Neural crest cell (in vitro differentiated cells): Measurements from ENCODE around the gene OR2AE1. TPM values are rescaled to one million over a fixed set of nuclear protein-coding genes. Genes with fewer than 3 reads are reported as not detected.

ENCODE experiments used
- DNase-seq: peaks from one replicate; pipeline ENCODE4 v3.0.0; 2021; ENCODE audit warnings: low read depth, mixed read lengths, low spot score
- H3K27ac Mint-ChIP-seq: one replicate; pipeline ENCODE4 v1.8.0; 2021; ENCODE audit warnings: mild to moderate bottlenecking, mixed read lengths; ENCODE audit not compliant: unreplicated experiment
- H3K27me3 Mint-ChIP-seq: 2 replicates; pipeline ENCODE4 v1.8.0; 2021; ENCODE audit warnings: low read depth, mild to moderate bottlenecking, mixed read lengths
- H3K36me3 Mint-ChIP-seq: 2 replicates; pipeline ENCODE4 v1.8.0; 2021; ENCODE audit warnings: low read depth, mild to moderate bottlenecking, mixed read lengths
- H3K4me1 Mint-ChIP-seq: 2 replicates; pipeline ENCODE4 v1.8.0; 2021; ENCODE audit warnings: mixed read lengths
- H3K4me3 Mint-ChIP-seq: one replicate; pipeline ENCODE4 v1.8.0; 2021; ENCODE audit warnings: mild to moderate bottlenecking, mixed read lengths
- H3K9me3 Mint-ChIP-seq: 2 replicates; pipeline ENCODE4 v1.8.0; 2021; ENCODE audit warnings: mixed read lengths
- total RNA-seq: library from RNA; stranded (reverse); gene quantifications from 2 replicates; pipeline ENCODE4 v1.2.1, GENCODE V29; 2021
- TF ChIP-seq, protein P1 (sequence below): fragments of 200-600 bp; sonication (generic); conservative IDR thresholded peaks from 2 replicates; pipeline ENCODE4 v1.5.0; 2021; ENCODE audit warnings: antibody characterized with exemption, mild to moderate bottlenecking

The OR2AE1 gene
- total RNA-seq, 1 donor from 2014 or later = not detected

DNA sequence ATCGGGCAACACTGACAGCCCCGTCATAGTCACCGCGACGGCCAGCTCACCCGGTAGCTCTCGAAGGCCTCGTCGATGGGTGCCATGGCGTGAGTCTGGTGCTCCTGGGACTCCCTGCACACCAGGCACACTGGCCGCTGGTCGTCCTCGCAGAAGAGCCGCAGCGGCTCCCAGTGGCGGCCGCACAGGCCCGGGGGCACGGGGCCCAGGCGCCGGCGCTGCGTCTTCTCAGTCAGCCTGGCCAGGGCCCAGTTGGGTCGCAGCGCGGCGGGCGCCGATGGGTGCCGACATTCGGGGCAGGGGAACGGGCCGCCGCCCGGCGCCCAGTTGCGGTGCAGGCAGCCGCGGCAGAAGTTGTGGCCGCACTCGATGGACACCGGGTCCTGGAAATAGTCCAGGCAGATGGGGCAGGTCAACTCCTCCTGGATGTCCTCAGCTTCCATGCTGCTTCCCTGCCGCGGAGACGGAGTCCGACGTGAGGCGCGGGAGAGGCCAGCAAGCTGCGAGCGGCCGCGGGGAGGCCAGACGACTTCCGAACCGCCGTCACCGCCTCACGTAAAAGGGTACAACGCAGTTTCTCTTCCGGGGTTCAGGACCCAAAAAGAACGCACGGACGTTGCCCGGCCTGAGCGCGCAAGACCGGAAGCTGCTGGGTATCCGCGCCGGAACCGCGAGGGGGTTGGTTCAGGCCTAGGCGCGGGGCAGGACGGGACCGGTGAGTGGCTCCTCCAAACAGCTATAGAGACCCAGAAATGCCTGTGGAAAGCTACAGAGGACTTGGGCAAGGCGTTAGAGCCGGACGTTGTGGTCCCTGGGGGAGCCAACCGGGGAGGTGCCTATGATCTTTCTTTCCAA lies 42.4 kb upstream of the OR2AE1 start, which contains the start of gene TRIM4:
TSS of gene TRIM4 (minus strand) at position 572 of the 855 bp plus-strand sequence. CDS start at position 443, 129 bp downstream.
- peaks cover 13% of the 10 kb centered on the region for H3K9me3 Mint-ChIP-seq
- peaks cover 18% of the 10 kb centered on the region for H3K36me3 Mint-ChIP-seq
- TF ChIP-seq, protein P1, sequence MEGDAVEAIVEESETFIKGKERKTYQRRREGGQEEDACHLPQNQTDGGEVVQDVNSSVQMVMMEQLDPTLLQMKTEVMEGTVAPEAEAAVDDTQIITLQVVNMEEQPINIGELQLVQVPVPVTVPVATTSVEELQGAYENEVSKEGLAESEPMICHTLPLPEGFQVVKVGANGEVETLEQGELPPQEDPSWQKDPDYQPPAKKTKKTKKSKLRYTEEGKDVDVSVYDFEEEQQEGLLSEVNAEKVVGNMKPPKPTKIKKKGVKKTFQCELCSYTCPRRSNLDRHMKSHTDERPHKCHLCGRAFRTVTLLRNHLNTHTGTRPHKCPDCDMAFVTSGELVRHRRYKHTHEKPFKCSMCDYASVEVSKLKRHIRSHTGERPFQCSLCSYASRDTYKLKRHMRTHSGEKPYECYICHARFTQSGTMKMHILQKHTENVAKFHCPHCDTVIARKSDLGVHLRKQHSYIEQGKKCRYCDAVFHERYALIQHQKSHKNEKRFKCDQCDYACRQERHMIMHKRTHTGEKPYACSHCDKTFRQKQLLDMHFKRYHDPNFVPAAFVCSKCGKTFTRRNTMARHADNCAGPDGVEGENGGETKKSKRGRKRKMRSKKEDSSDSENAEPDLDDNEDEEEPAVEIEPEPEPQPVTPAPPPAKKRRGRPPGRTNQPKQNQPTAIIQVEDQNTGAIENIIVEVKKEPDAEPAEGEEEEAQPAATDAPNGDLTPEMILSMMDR = peak; percentile 31
- peaks cover 17% of the 10 kb centered on the region for H3K27me3 Mint-ChIP-seq
- peak within 1 kb of the TSS; percentile 93 for H3K4me3 Mint-ChIP-seq
- H3K4me1 Mint-ChIP-seq = peaks cover 12% of the 10 kb centered on the region
- peak within 1 kb of the TSS; percentile 59 for H3K27ac Mint-ChIP-seq
- DNase-seq = peak; percentile 36

DNA sequence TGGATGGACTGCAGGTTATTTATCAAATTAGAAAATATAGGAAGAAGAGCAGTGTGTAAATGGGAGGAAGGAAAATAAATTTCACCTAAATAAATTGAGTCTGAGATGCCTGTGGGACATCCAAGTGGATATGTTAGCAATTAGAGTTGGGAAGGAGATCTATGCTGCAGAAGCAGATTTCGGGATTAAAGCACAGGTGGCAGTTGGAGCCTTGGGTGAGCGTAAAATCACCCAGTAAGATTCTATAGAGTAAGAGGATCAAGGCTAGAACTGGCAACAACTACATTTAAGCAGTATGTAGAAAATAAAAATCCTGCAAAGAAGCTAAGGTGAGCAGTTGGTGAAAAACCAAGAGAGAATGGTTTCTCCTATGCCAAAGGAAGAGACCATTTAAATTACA lies 34.1 kb upstream of the OR2AE1 start:
- DNase-seq = no peak
- TF ChIP-seq, protein P1 = no peak

DNA sequence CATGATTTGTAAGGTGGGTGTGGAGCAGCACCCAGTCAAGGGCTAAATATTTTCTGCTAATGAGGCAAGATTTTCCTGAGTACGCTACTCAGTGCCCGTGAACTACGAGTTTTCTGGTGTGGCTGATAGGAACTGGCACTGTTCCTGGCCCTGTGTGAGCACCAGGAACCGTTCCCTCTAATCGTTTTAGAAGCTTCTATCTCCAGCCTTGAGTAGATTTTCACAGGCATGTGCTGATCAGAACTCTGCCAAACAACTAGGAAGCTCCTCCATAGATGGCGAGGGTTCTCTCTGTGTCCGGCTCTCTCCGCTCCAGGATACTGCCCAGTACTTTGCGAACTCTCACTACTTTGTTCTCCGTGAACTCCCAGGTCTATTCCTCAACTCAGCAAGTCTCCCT lies 24.7 kb upstream of the OR2AE1 start:
- Mint-ChIP-seq H3K9me3 (no peaks in the 10 kb centered on the region), H3K4me1 (no peaks in the 10 kb centered on the region), H3K36me3 (peaks cover 13% of the 10 kb centered on the region), H3K27me3 (peaks cover 35% of the 10 kb centered on the region), H3K27ac (no peak overlapping the region), H3K4me3 (no peak overlapping the region)
- DNase-seq = no peak
- TF ChIP-seq, protein P1 = no peak

More for the DNA sequence above, 34.1 kb upstream of the OR2AE1 start:
- Mint-ChIP-seq H3K27ac (no peak overlapping the region), H3K9me3 (no peaks in the 10 kb centered on the region), H3K4me1 (no peaks in the 10 kb centered on the region), H3K27me3 (peaks cover 37% of the 10 kb centered on the region), H3K4me3 (no peak overlapping the region), H3K36me3 (peaks cover 5% of the 10 kb centered on the region)

DNA sequence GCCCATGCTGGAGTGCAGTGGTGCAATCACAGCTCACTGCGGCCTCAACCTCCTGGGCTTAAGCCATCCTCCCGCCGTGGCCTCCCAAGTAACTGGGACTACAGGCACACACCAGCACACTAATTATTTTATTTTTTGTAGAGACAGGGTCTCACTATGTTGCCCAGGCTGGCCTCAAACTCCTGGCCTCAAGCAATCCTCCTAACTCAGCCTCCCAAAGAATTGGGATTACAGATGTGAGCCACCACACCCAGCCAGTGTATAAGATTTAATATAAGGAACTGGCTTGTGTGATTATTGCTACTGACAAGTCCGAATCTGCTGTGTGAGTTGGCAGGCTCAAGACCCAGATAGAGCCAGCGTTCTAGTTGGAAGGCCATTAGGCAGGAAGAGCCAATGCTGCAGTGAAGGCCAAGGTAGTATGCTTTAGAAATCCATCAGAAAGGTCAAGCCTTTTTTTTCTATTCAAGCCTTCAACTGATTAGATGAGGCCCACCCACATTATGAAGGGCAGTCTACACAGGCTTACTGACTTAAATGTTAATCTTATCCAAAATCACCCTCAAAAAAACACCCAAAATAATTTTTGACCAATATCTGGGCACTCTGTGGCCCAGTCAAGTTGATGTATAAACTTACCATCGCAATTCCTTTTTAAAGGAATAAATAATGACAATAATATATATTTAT lies 23.1 kb upstream of the OR2AE1 start:
- H3K4me3 Mint-ChIP-seq = no peak overlapping the region
- peaks cover 13% of the 10 kb centered on the region for H3K36me3 Mint-ChIP-seq
- H3K27ac Mint-ChIP-seq = no peak overlapping the region
- no peaks in the 10 kb centered on the region for H3K9me3 Mint-ChIP-seq
- H3K4me1 Mint-ChIP-seq = no peaks in the 10 kb centered on the region
- TF ChIP-seq, protein P1 = no peak
- no peak for DNase-seq
- peaks cover 26% of the 10 kb centered on the region for H3K27me3 Mint-ChIP-seq

DNA sequence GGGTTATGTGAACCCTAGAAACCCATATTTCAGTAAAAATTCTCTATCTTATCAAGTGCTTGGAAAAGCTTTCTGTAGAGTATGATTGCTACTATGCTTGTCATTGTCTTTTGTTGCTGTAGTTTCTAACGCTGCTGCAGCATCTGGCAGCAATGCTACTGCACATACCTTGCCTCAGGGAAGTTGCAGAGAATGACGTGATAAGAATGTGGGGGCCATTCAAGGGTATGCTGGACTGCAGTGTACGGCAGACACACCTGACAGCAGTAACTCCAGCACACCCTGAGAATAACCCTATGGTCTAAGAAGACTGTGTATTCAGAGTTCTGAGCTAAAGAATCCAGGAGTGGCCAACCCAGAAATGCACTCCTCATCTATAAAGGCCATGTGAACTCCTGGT lies 22.0 kb upstream of the OR2AE1 start:
- TF ChIP-seq, protein P1 = no peak
- Mint-ChIP-seq H3K9me3 (no peaks in the 10 kb centered on the region), H3K36me3 (peaks cover 13% of the 10 kb centered on the region), H3K4me1 (no peaks in the 10 kb centered on the region), H3K27ac (no peak overlapping the region), H3K27me3 (peaks cover 23% of the 10 kb centered on the region), H3K4me3 (no peak overlapping the region)
- no peak for DNase-seq
